H1 (cell line): ENCODE measurements around the gene ZNF575. TPM values are rescaled to one million over a fixed set of nuclear protein-coding genes. Genes with fewer than 3 reads are reported as not detected.

ENCODE experiments used
- CTCF ChIA-PET: fragments of 300-600 bp; sonication (Branson Sonifier 250); formaldehyde crosslinking; loops from one replicate; lab custom pipeline; 2021; ENCODE audit not compliant: partially characterized antibody; lab: Charles Lee
- POLR2A ChIA-PET: fragments of 300-600 bp; sonication (Branson Sonifier 250); formaldehyde crosslinking; loops from one replicate; lab custom pipeline; 2021; ENCODE audit warnings: inconsistent platforms; ENCODE audit not compliant: partially characterized antibody; lab: Charles Lee
- DNase-seq, 2 experiments: peaks; one replicate each; pipeline versions ENCODE4 v3.0.0 to v3.0.0-alpha.2; 2010 to 2022; ENCODE audit warnings: low spot score in 2 of 2, low read depth in 1 of 2, mixed read lengths in 1 of 2
- FAIRE-seq: peaks from 2 replicates; lab custom pipeline; 2011; peaks lifted over from hg19 to GRCh38; lab: Jason Lieb, UNC
- H2AFZ ChIP-seq: 2 replicates; pipeline ENCODE4 v1.8.1; 2012; ENCODE audit warnings: low read length, inconsistent platforms
- H2AK5ac ChIP-seq: 2 replicates; pipeline ENCODE4 v1.6.1; 2013; ENCODE audit warnings: low read depth, low read length
- H2BK120ac ChIP-seq: replicated peaks from 2 replicates; pipeline ENCODE3; 2013; ENCODE audit warnings: low read depth, low read length, inconsistent platforms
- H2BK12ac ChIP-seq: 2 replicates; pipeline ENCODE4 v1.6.1; 2013; ENCODE audit warnings: low read depth, low read length
- H2BK15ac ChIP-seq: 2 replicates; pipeline ENCODE4 v1.6.1; 2013; ENCODE audit warnings: low read length
- H2BK20ac ChIP-seq: 2 replicates; pipeline ENCODE4 v1.6.1; 2013; ENCODE audit warnings: low read length
- H2BK5ac ChIP-seq: 2 replicates; pipeline ENCODE4 v1.6.1; 2013; ENCODE audit warnings: low read depth, low read length
- H3K14ac ChIP-seq: 2 replicates; pipeline ENCODE4 v1.6.1; 2013; ENCODE audit warnings: inconsistent platforms; ENCODE audit not compliant: insufficient read length
- H3K18ac ChIP-seq: 2 replicates; pipeline ENCODE4 v1.6.1; 2013; ENCODE audit warnings: low read length; ENCODE audit errors: extremely low read depth
- H3K23ac ChIP-seq: 2 replicates; pipeline ENCODE4 v1.6.1; 2013; ENCODE audit warnings: inconsistent platforms; ENCODE audit not compliant: insufficient read length
- H3K23me2 ChIP-seq: 2 replicates; pipeline ENCODE4 v1.6.1; 2013; ENCODE audit warnings: low read depth, low read length
- H3K27ac ChIP-seq: 2 replicates; pipeline ENCODE4 v1.6.1; 2011; ENCODE audit warnings: low read depth, low read length, inconsistent platforms
- H3K27me3 ChIP-seq, 4 experiments: replicated peaks in 1 of 4; 1 replicate in 1 of 4; 2 replicates in 3 of 4; pipeline versions ENCODE4 v1.6.1 to v1.8.1; 2011 to 2013; ENCODE audit warnings: low read length in 3 of 4, mild to moderate bottlenecking in 3 of 4, inconsistent platforms in 2 of 4, mixed read lengths in 2 of 4, moderate library complexity in 1 of 4; ENCODE audit not compliant: control insufficient read depth in 3 of 4, insufficient read depth in 3 of 4; ENCODE audit errors: extremely low read depth in 1 of 4
- H3K36me3 ChIP-seq, 4 experiments: 2 replicates each; pipeline versions ENCODE4 v1.6.1 to v1.8.1; 2011 to 2013; ENCODE audit warnings: mild to moderate bottlenecking in 4 of 4, low read length in 3 of 4, moderate library complexity in 2 of 4, control low read depth in 1 of 4, inconsistent platforms in 1 of 4; ENCODE audit not compliant: insufficient read depth in 4 of 4, control insufficient read depth in 2 of 4
- H3K4ac ChIP-seq: replicated peaks from 2 replicates; pipeline ENCODE3; 2013; ENCODE audit warnings: low read length, low read depth, mixed read lengths, inconsistent platforms; ENCODE audit not compliant: insufficient read length
- H3K4me1 ChIP-seq, 4 experiments: replicated peaks in 1 of 4; 1 replicate in 1 of 4; 2 replicates in 3 of 4; pipeline versions ENCODE4 v1.6.1 to v1.8.1; 2011 to 2013; ENCODE audit warnings: low read length in 3 of 4, inconsistent platforms in 2 of 4, mixed read lengths in 1 of 4; ENCODE audit not compliant: insufficient read depth in 4 of 4, control insufficient read depth in 3 of 4
- H3K4me2 ChIP-seq, 2 experiments: 2 replicates each; pipeline versions ENCODE4 v1.6.1 to v1.8.1; 2011 to 2013; ENCODE audit warnings: low read depth in 2 of 2, low read length in 2 of 2, control low read depth in 1 of 2, inconsistent platforms in 1 of 2, mild to moderate bottlenecking in 1 of 2; ENCODE audit not compliant: insufficient read depth in 1 of 2
- H3K4me3 ChIP-seq, 4 experiments: fragments of 200-600, 300-600 bp in 1 of 4; sonication (generic), shearing (Covaris generic), sonication (Bioruptor Twin) in 1 of 4; 2 replicates each; pipeline versions ENCODE4 v1.5.1 to v1.8.1; 2011 to 2016; ENCODE audit warnings: low read length in 4 of 4, low read depth in 3 of 4, control low read depth in 2 of 4, inconsistent platforms in 2 of 4, mild to moderate bottlenecking in 2 of 4, mixed read lengths in 1 of 4, moderate library complexity in 1 of 4; ENCODE audit not compliant: insufficient read depth in 2 of 4; ENCODE audit errors: extremely low read depth in 1 of 4
- H3K56ac ChIP-seq: replicated peaks from 2 replicates; pipeline ENCODE3; 2013; ENCODE audit warnings: low read depth, mild to moderate bottlenecking, mixed read lengths, low read length, inconsistent platforms; ENCODE audit not compliant: insufficient read length
- H3K79me1 ChIP-seq: 2 replicates; pipeline ENCODE4 v1.6.1; 2013; ENCODE audit warnings: low read depth, low read length, control low read depth
- H3K79me2 ChIP-seq, 2 experiments: 2 replicates each; pipeline versions ENCODE4 v1.6.1 to v1.8.1; 2012 to 2013; ENCODE audit warnings: low read length in 2 of 2, mild to moderate bottlenecking in 2 of 2, inconsistent platforms in 1 of 2; ENCODE audit not compliant: insufficient read depth in 2 of 2, control insufficient read depth in 1 of 2
- H3K9ac ChIP-seq, 4 experiments: replicated peaks in 1 of 4; 1 replicate in 1 of 4; 2 replicates in 3 of 4; pipeline versions ENCODE4 v1.6.1 to v1.8.1; 2011 to 2013; ENCODE audit warnings: low read depth in 3 of 4, low read length in 3 of 4, control low read depth in 2 of 4, mild to moderate bottlenecking in 2 of 4, moderate library complexity in 2 of 4, inconsistent platforms in 1 of 4; ENCODE audit errors: extremely low read depth in 1 of 4
- H3K9me3 ChIP-seq, 2 experiments: 2 replicates each; pipeline versions ENCODE4 v1.6.1 to v1.8.1; 2012 to 2013; ENCODE audit warnings: mild to moderate bottlenecking in 2 of 2, moderate library complexity in 2 of 2, control low read depth in 1 of 2, inconsistent platforms in 1 of 2, low read depth in 1 of 2, low read length in 1 of 2, mixed read lengths in 1 of 2; ENCODE audit not compliant: insufficient read depth in 2 of 2
- H4K20me1 ChIP-seq, 2 experiments: replicated peaks in 1 of 2; 2 replicates each; pipeline versions ENCODE3 to v1.8.1; 2011 to 2013; ENCODE audit warnings: inconsistent platforms in 2 of 2, low read length in 2 of 2, mild to moderate bottlenecking in 1 of 2; ENCODE audit not compliant: insufficient read depth in 2 of 2, control insufficient read depth in 1 of 2
- H4K5ac ChIP-seq: 2 replicates; pipeline ENCODE4 v1.6.1; 2013; ENCODE audit warnings: low read length, low read depth, mixed read lengths, inconsistent platforms; ENCODE audit not compliant: insufficient read length
- H4K8ac ChIP-seq: 2 replicates; pipeline ENCODE4 v1.8.0; 2013; ENCODE audit warnings: mild to moderate bottlenecking, moderate library complexity, low read length, inconsistent platforms; ENCODE audit not compliant: insufficient read depth; ENCODE audit errors: extremely low read depth
- H4K91ac ChIP-seq: replicated peaks from 2 replicates; pipeline ENCODE3; 2013; ENCODE audit warnings: low read length, mixed read lengths, inconsistent platforms; ENCODE audit not compliant: insufficient read length
- ASH2L ChIP-seq: fragments of 200-600, 300-600 bp; sonication (generic); IDR thresholded peaks from one replicate; pipeline ENCODE4 v1.7.1; 2017; ENCODE audit warnings: low read length
- HDAC2 ChIP-seq, 2 experiments: fragments of 300-600 bp in 1 of 2; sonication (generic) in 1 of 2; IDR thresholded peaks; 2 replicates each; pipeline ENCODE4 v1.6.1; 2011 to 2012; ENCODE audit warnings: low read depth in 2 of 2, low read length in 2 of 2, mild to moderate bottlenecking in 2 of 2, moderate library complexity in 2 of 2, borderline replicate concordance in 1 of 2, inconsistent platforms in 1 of 2
- PHF8 ChIP-seq: fragments of 200-600 bp; sonication (generic); conservative IDR thresholded peaks from 2 replicates; pipeline ENCODE4 v1.7.1; 2012; ENCODE audit warnings: low read depth, mild to moderate bottlenecking, inconsistent platforms, low read length, moderate library complexity
- SIN3A ChIP-seq, 2 experiments: IDR thresholded peaks in 1 of 2; conservative IDR thresholded peaks in 1 of 2; 2 replicates each; pipeline ENCODE4 v1.6.1; 2011 to 2012; ENCODE audit warnings: low read length in 2 of 2, improper control_type of control experiment in 1 of 2, low read depth in 1 of 2, mild to moderate bottlenecking in 1 of 2
- TAF1 ChIP-seq: IDR thresholded peaks from 2 replicates; pipeline ENCODE4 v1.6.1; 2011; ENCODE audit warnings: mild to moderate bottlenecking, low read depth, low read length
- ZNF274 ChIP-seq: IDR thresholded peaks from 2 replicates; pipeline ENCODE4 v1.7.0; 2012; ENCODE audit warnings: low read length, borderline replicate concordance; ENCODE audit errors: extremely low read depth
- WGBS, 2 experiments: shearing (Covaris generic) in 1 of 2; methylation state at CpG; one replicate each; pipeline versions ENCODE4 v1.1.6 to v1.1.7; 2013 to 2015; ENCODE audit warnings: low lambda C conversion rate in 2 of 2, mixed read lengths in 2 of 2, inconsistent platforms in 1 of 2, low coverage in 1 of 2, missing lambda C conversion rate in 1 of 2; ENCODE audit not compliant: insufficient replicate concordance in 2 of 2, insufficient coverage in 1 of 2, insufficient read length in 1 of 2; ENCODE audit errors: extremely low coverage in 1 of 2, missing lambda C conversion rate in 1 of 2; 5-methylcytosine and 5-hydroxymethylcytosine counted together
- polyA plus RNA-seq, 7 experiments: library from polyadenylated mRNA; depleted of rRNA in 3 of 7; stranded (reverse) in 5 of 7; unstranded in 2 of 7; fragments of >200 nt in 5 of 7; fragments of 200-250 nt in 2 of 7; gene quantifications; 1 replicate in 5 of 7; 2 replicates in 1 of 7; 4 replicates in 1 of 7; pipeline versions ENCODE4 v1.2.1 to v1.2.3, GENCODE V29; 2011 to 2013; ENCODE audit warnings: missing spikeins in 2 of 7, mixed read lengths in 2 of 7
- total RNA-seq: library from RNA; stranded (reverse); fragmentation: NEBNext Ultra II Directional; extraction: Animal tissue kit (Norgen Biotek cat#: 25700); gene quantifications from 2 replicates; pipeline ENCODE4 v1.2.1, GENCODE V29; 2021

The ZNF575 gene
- total and polyA plus RNA-seq, 2 of the 8 experiments (the other 6 are each of a cell fraction or from before 2014, with no cell fraction given) = 0.05 TPM; not detected in 1

DNA sequence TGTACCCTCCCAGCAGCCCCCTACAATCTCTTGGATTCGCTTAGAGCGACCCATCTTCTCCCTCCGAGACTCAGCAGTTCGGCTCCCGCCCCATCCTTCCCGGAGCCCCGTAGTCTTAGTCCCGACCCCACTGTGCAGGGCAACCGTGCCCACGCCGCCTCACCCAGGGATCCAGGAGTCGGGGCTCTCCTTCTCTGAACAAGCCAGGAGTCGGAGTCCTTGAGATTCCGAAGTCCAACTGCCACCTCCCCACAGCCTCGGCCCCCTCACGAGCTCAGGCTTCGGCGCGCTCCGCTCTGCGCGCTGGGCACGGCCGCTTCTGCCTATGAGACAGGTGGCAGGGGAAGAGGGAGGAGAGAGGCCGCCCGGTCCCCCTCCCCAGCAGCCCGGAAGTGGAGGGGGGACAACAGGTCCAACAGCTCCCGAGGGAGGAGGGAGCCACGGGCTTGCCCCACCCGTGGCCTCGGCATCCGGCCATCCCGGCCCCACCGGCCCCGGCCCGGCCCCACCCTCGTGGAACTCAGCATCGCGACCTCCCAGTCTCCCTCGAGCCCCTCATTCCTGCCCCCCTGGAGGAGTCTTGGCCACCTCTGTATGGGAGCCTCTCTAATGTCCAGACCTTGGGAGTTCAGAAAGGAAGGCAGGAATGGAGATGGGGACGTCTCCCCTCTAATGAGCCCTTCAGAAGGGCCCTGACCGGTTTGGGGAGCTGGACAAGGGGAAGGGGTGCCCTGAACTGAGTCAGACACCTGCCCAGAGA lies 28.4 kb upstream of the ZNF575 start, which contains the start of gene PHLDB3:
Gene PHLDB3, minus strand, starts transcription at position 321 of the 760 bp plus-strand sequence. CDS start 628 bp downstream, outside the sequence.
- no peaks in the 10 kb centered on the region for H3K79me2 ChIP-seq
- 4% methylated on average over 27 of the region's 42 CpGs; no CpG with 5 or more reads in 1 of the 2 experiments for WGBS, 2 experiments
- H4K91ac ChIP-seq = no peak within 1 kb of the TSS
- no peak within 1 kb of the TSS for H3K27ac ChIP-seq
- peak within 1 kb of the TSS; percentile 65 for H3K56ac ChIP-seq
- DNase-seq (no peak), FAIRE-seq (no peak)
- H2BK5ac ChIP-seq = peak within 1 kb of the TSS; percentile 35; the same call in 1 of the 2 replicates
- peaks cover 0 to 2% of the 10 kb centered on the region in 2 experiments for H4K20me1 ChIP-seq
- no peaks in the 10 kb centered on the region for H3K79me1 ChIP-seq
- no peaks in the 10 kb centered on the region for H3K36me3 ChIP-seq
- no peak within 1 kb of the TSS for H2BK120ac ChIP-seq
- peak within 1 kb of the TSS; percentile 88 to 95 for H3K4me2 ChIP-seq
- H3K23me2 ChIP-seq = peaks cover 18% of the 10 kb centered on the region; the same call in 1 of the 2 replicates
- peak; percentile 35; the same call in 1 of the 2 replicates for TF ChIP-seq TAF1
- no peak for TF ChIP-seq ZNF274
- 0 out of 2 replicates have a peak, but pooled peaks have one; percentile 3 for TF ChIP-seq PHF8
- TF ChIP-seq SIN3A (conservative IDR thresholded peaks at IDR 0.05 in 1 of 2, IDR thresholded peaks at IDR 0.05 in 1 of 2; ENCODE audit: low read depth in 1 of 2, low read length in 2 of 2) = no peak
- peak; percentile 61 for TF ChIP-seq ASH2L
- TF ChIP-seq HDAC2 (IDR thresholded peaks at IDR 0.05; ENCODE audit: borderline replicate concordance in 1 of 2, low read depth in 2 of 2, low read length in 2 of 2) = peak in 1 of 2 experiments; percentile 31; a peak in 1 of 4 replicates
- H3K18ac ChIP-seq = peak within 1 kb of the TSS; percentile 83
- POLR2A ChIA-PET = interaction anchor here (0.6 to 1.8 kb wide), 10 partner anchors 15 to 1103 kb away, joined by 3 to 8 read pairs (median 3); partner anchors contain the start of genes LYPD3 and ZNF575
- CTCF ChIA-PET = interaction anchor here (0.8 to 2.3 kb wide), 17 partner anchors 10 to 145 kb away, joined by 3 to 15 read pairs (median 3); partner anchors contain the start of gene LYPD3
- no peak within 1 kb of the TSS for H3K23ac ChIP-seq
- no peak within 1 kb of the TSS for H3K14ac ChIP-seq
- 0 out of 2 replicates have a peak within 1 kb of the TSS, but pooled peaks have one; percentile 39 for H2BK12ac ChIP-seq
- H3K4me1 ChIP-seq = peaks cover 0 to 6% (median 0%) of the 10 kb centered on the region in 4 experiments; a peak in 1 of 7 replicates
- no peak within 1 kb of the TSS for H2BK20ac ChIP-seq
- peak within 1 kb of the TSS; percentile 46 for H4K8ac ChIP-seq
- peak within 1 kb of the TSS; percentile 72; the same call in 1 of the 2 replicates for H2BK15ac ChIP-seq
- H3K4ac ChIP-seq = no peak within 1 kb of the TSS
- peak within 1 kb of the TSS; percentile 72 for H4K5ac ChIP-seq
- peak within 1 kb of the TSS; percentile 10; the same call in 1 of the 2 replicates for H2AFZ ChIP-seq
- peak within 1 kb of the TSS in 3 of 4 experiments; percentile 28 to 49 (median 34); a peak in 4 of 7 replicates for H3K9ac ChIP-seq
- peaks cover 3 to 16% (median 14%) of the 10 kb centered on the region in 4 experiments for H3K27me3 ChIP-seq
- H3K4me3 ChIP-seq = peak within 1 kb of the TSS; percentile 74 to 91 (median 76)
- H3K9me3 ChIP-seq = no peaks in the 10 kb centered on the region
- H2AK5ac ChIP-seq = no peak within 1 kb of the TSS
